ENCODE results near the gene ZBTB38.

Gene ZBTB38

GRCh38 chr3:141368925-141369794, 856 bp downstream of the ZBTB38 start:
- no peak for DNase-seq (ENCODE audit: low read depth)

DNA sequence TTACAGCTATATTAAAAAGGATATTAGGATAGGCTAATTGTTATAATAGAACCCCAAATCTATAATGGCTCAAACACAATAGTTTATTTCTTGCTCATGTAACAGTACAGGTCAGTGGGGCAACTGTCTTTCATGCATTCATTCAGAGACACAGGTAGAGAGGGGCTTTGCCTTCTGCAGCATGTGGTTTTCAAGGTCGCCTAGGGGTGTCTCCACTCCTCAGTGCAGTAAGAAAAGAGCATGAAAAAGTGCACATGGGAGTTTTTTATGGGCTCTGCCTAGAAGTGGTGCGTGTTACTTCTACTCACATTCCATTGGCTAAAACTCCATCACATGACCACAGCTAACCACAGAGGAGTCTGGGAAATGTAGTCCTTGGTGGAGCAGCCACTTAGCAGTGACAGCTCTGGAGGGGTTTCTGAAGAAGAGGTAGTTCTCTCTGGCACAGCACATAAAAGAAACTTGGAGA, 1.8 kb downstream of the ZBTB38 start:
- DNase-seq (ENCODE audit: low read depth) = peak; percentile 6

DNA sequence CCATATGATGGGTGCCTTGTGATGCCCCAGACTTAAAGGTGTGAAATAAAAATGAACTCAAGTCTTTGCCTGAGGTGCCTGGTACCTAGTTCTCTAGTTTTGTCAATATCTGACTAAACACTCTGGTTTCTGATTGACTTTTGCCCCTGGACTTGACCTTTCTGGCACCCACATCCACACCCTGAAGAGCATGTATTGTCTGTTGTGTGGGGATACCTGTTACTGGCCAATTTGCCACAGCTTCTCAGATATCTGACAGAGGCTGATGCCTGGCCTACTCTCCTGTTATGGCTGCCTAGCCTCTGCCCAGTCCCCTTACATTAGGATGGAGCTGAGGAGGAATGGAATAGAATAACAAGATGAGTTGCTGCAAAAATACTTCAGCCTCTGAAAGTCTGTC, 3.6 kb downstream of the ZBTB38 start:
- no peak for DNase-seq (ENCODE audit: low read depth)

DNA sequence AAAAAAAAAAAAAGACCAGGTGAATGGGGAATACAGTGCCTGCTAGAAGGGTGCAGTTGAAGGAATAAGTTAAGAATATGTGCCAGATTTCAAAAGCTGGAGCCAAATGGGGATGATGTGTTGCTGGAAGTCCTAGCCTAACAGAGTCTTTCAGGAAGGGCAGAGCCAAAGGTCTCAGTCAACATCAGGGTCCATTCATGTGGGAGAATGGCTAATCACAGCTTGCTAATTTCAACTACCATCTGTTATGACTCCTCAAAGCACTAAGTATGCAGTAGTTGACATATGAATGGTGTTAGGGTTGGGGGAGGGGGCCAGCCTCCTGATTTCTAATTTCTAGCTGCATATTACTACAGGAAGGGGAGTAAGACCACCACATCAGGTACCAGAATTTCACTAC, 4.4 kb downstream of the ZBTB38 start:
- DNase-seq (ENCODE audit: low read depth) = no peak

DNA sequence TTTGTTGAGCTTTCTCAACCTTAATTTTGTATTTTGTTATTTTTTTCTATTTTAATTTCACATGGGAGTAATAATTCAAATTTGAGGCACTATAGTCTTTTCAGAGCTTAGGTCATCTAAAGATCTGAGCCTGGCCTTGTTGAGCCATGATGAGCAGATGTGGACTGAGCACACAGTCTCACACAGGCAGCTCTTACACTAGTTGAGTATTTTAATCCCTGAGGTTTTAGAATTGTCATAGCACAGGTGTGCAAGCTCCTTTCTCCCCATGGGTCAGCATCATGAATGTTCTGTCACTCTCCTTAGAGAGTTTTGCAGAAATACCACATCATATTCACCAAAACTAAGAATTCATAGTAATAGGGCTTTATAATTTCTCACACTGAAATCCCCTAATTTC, 4.9 kb downstream of the ZBTB38 start:
- DNase-seq (ENCODE audit: low read depth) = no peak

- DNase-seq (ENCODE audit: low read depth) = no peak
Observed at GRCh38 chr3:141373768-141374526, 5.6 kb downstream of the ZBTB38 start.

DNA sequence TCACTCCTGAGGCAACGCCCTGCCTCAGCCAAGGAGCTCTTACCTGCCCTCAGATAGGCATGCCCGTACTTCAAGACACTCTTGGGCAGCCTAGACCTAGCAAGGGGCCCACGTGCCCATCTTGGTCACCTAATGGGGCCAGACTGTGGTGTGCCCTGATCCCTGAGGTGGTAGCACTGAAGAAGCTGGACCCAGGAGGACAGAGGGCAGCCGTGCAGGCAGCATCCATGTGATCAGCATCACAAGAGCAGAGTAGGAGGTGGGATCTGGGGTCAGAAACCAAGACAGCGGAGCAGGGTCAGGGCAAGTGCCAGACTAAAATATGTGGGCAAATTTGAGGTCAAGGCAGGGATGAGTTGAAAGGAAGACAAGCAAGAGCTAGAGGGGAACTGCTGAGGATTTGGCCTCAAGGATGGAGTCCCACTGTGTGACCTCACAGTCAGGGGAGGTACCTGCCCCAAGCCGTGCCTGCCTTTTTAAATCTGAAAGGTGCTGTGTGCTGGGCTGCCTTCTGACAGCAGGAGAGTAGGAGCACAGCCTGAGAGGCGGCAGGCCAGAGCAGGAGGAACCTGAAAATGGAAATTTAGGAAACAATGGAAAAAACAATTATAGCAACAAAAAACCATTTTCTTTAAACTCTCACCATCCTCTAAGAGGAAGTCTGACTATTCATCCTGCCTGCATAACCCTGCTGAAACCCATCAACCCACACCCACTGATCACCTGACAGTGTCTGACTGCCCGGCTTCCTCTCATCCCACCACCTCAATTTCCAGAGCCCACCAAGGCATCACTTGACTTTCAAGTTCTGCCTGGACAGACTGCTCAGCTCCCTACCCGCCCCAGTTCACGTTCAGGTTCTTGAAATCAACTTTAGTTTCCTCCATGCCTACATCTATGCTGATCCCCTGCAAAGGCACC, 7.3 kb downstream of the ZBTB38 start:
- DNase-seq (ENCODE audit: low read depth) = no peak

- no peak for DNase-seq (ENCODE audit: low read depth)
Observed at GRCh38 chr3:141377377-141377776, 9.1 kb downstream of the ZBTB38 start.

DNA sequence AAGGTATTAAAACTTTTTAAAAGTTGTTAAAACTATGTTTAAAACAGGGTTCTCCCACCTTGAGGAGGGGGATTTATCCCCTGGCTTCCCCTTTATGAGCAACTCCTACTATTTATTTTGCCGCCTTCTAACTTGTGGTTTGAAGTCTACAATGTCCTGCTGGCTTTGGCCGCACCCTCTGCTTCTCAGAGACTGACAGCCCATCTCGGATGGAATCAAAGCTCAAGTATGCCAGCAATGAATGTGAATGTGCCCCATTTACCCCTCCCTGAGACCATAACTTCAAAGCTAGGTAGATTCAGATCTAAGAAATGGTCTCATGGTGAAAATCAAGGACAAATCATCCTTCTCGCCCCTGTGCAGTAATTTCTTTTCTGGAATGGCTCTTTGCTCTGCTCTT, 10.3 kb downstream of the ZBTB38 start:
- no peak for DNase-seq (ENCODE audit: low read depth)

DNA sequence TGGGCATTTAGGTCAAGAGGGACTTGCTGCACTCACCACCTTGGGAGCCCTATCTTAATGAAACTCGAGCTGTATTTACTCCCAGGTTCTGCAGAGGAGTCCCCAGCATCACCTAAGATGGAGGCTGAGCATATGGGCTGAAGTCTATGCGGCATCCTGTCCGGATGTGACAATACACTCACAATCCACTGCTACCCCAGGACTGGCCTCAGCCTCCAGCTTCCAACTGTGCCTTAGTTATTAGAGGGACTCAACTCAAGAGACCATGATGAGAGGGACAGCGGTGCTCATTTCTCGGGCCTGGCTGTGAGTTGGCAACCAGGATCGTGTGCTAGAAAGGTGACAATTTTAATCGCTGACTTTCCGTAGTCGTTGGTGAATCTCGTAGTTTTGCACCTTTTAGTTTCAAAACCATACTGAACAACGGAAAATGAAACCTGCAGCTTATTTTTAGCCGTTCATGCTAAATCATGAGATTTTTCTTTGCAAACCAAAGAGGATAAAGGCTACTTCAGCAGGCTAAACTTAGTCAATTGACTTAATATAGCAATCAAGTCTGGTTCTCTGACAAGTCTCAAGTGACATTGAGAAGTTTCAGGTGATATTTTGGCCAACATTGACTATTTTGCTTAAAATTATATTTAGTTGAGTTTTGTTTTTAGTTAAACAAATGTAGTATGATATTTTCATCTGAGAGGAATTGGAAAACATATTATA, 11.1 kb downstream of the ZBTB38 start:
- no peak for DNase-seq (ENCODE audit: low read depth)

DNA sequence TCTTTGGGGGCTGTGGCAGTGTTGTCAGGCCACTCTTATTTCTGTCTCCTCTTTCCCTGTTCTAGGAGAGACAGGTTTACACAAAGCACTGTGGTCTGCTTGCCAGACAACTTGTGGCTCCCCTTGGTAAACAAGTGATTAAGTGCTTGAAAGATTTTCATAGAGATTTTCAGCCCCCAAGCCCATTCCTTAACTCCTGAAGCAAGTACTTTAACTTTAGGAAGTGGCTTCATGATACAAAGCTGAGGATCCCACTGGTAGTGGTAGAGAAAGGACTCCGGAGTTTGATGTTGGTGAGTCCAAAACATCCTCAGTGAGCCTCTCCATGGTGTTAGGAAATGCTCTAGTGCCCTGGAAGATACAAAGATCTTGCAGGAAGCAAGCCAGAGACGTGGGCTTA, 12.0 kb downstream of the ZBTB38 start:
- DNase-seq (ENCODE audit: low read depth) = no peak

GRCh38 chr3:141380987-141381386, 12.7 kb downstream of the ZBTB38 start:
- DNase-seq (ENCODE audit: low read depth) = no peak

DNA sequence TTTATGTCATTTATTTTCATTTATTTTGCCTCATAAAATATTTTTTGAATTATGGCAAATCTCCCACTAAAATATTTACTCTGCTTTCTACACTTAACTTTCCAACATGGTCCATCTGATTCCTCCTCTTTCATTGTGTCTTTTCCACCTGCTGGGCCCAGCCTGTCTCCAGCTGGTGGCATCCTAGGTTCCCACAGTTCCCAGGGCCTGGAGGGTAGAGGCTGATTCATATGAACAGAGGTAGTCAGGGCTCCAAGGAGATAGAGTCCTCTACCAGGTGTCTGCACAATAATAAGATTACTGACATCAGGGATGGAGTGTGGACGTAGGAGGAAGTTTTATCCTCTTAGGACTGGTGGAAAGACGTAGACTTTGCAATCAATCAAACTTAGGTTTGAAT, 14.3 kb downstream of the ZBTB38 start:
- DNase-seq (ENCODE audit: low read depth) = no peak

GRCh38 chr3:141383555-141384129, 15.3 kb downstream of the ZBTB38 start:
- DNase-seq (ENCODE audit: low read depth) = no peak

DNA sequence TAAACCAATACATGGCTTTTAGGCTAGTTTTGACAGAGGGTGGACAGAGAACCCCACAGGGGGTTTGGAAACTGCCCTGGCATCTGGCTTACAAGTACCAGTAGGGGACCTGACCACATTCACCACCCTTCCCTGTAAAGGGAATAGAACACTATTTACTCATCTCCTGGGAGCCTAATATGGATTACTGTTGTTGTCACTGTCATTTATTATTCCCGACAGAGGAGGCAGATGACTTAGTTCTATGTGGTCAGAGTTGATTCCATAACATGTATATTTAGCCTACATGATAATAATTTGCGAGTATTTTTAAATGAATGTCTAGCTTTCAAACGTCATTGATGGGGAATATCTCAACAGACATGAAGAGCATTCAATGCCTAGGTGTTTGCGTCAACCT, 15.9 kb downstream of the ZBTB38 start:
- no peak for DNase-seq (ENCODE audit: low read depth)

DNA sequence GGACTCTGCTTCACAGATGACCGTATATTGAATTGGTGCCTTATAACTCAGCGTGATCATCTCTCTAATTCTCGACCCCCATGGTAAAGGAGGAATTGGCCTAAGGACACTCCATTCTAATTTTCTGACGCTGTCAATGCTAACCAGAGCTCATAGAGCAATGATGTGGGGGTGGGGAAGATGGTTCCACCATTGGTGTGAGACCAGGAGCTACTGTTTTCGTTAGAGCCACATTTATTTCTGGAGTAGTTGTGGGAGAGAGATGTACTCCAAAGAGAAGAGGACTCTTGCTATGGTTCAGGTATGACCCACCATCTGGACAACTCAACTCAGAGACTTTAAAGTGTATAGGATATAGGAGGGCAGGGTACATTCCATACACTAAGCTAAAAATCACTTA, 16.3 kb downstream of the ZBTB38 start:
- no peak for DNase-seq (ENCODE audit: low read depth)

DNA sequence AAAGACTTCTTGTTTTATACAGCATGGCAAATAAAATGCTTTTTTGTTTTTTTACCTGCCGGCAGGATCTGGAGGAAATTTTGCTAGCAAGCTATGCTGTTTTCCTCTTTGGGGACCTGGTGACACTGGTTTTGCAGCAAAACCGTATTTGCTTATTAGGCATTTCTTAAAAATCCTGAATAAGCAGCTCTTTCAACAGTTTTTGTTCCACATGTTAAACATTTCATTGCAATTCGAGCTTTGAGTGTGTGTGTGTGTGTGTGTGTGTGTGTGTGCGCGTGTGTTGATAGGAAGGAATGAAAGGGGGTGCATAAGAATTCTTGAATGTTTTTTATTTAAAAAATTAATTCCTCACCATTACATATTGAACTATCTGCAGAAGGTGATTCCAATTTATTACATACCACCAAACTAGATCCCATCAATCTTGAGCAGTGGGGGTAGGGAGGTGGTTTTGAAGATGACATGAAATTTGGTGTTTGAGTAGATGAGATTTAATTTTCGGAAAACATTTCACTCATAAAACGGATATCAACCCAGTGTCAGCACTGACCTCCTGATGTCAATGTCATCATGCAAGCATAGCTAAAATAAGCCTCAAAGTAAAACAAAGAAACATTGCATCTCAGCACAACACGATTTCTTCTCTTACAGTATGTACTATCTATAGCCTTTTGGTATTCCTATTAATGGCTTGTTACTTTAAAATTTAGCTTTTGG, 17.3 kb downstream of the ZBTB38 start:
- no peak for DNase-seq (ENCODE audit: low read depth)

GRCh38 chr3:141386126-141386488, 17.8 kb downstream of the ZBTB38 start:
- DNase-seq (ENCODE audit: low read depth) = no peak

DNA sequence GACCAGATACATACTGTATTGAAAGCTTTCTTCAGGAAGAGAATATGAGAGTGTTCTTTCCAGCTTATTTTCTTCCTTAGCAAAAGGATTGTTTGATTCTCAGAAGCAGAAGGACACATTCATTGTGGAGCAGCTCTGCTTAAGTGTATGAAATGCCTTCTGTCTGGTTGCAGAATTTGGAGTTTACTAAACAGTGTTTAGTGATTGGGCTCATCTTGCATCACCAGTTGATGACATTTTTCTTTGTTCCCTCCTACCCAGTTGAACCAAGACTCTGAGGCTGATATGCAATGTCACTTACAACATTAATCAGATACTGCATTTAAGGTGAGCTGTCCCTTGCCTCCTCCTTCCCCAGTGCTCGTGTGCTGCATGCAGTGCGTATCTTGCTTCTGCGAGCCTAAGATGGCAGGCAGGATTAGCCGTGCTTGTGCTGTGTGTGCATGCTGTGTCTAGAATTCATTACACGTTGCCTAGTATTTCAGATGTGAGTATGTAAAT, 18.4 kb downstream of the ZBTB38 start:
- DNase-seq (ENCODE audit: low read depth) = no peak

DNA sequence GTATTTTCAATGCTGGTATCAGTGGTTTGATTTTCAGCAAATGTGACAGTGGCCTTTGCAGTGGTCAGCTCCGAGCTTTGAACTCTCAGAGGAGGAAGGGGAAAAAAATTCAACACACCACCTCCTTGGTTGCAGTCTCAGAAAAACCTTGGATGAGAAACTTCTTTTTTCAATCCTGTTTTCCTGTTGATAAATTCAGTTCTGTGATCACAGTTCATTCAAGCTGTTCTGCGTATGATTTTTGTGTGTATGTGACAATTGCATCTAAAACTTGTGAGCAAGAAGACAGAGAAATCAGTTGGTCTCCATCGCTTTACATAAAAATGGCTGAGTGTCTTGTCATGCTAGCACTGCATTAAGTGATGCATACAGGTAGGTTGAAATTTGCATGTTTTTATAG, 19.2 kb downstream of the ZBTB38 start:
- no peak for DNase-seq (ENCODE audit: low read depth)
